Measurements from ENCODE around the gene ANKRD36C.
"Not testable (repeated sequence)": the region's sequence is repeated elsewhere in the genome, so short reads cannot be mapped to it uniquely, and the experiment has no call there.

DNA sequence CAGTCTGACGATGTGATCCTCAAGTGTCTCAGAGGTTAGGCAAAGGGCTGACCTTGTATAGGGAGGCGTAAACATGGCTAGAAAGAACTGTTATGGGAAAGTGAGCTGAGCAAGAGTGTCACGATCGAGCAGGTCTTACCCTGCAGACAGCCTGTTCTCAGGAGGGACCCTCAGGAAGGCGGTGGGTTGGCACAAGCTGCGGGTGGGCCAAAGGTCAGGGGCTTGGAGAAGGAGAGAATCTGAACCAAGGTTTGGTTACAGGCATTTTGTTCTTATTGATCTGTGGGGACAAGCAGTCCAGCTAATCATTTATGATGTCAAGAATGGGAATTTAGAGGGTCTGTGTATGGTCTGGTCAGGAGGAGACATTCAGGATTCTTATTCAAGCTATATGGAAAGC is 16.4 kb upstream of the ANKRD36C start:
- not testable (repeated sequence) for TF ChIP-seq POLR2AphosphoS5, POLR2A (IDR thresholded peaks at IDR 0.05)
